ENCODE results near the gene DAP3.

DNA sequence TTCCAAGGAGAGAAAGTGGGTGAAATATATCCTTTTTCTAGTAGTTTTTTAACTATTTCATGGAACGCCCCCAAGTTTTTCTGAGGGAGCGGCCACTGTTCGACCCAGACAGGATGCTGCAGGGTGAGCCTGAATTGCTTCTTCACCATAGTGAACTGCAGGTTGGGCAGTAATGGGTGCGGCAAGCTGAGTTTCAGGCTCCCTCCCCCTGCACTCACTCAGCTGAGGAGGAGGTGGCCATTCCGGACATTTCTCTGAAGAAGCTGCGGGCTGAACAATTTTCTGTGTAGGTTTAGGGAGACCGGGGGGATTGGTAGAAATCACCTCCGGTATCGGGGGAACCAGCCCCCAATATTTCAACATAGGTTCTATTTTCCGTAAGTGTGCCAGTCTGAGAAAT is 8.2 kb downstream of the DAP3 start:
- TF ChIP-seq, protein P1, sequence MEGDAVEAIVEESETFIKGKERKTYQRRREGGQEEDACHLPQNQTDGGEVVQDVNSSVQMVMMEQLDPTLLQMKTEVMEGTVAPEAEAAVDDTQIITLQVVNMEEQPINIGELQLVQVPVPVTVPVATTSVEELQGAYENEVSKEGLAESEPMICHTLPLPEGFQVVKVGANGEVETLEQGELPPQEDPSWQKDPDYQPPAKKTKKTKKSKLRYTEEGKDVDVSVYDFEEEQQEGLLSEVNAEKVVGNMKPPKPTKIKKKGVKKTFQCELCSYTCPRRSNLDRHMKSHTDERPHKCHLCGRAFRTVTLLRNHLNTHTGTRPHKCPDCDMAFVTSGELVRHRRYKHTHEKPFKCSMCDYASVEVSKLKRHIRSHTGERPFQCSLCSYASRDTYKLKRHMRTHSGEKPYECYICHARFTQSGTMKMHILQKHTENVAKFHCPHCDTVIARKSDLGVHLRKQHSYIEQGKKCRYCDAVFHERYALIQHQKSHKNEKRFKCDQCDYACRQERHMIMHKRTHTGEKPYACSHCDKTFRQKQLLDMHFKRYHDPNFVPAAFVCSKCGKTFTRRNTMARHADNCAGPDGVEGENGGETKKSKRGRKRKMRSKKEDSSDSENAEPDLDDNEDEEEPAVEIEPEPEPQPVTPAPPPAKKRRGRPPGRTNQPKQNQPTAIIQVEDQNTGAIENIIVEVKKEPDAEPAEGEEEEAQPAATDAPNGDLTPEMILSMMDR (IDR thresholded peaks at IDR 0.05; ENCODE audit: borderline replicate concordance, extremely low read depth, low read length, poor library complexity, severe bottlenecking) = no peak
- no peak for TF ChIP-seq EZH2 (IDR thresholded peaks at IDR 0.05; ENCODE audit: borderline replicate concordance, low read depth, low read length, severe bottlenecking)

All from DND-41 (cell line).